Medulla oblongata (tissue), 1 donor: ENCODE data around the gene BPTF.
"Not testable (repeated sequence)": the region's sequence is repeated elsewhere in the genome, so short reads cannot be mapped to it uniquely, and the experiment has no call there.

Experiments
- DNase-seq: peaks from one replicate; pipeline ENCODE4 v3.0.0-alpha.2; 2015; ENCODE audit errors: extremely low spot score

Gene BPTF, protein sequence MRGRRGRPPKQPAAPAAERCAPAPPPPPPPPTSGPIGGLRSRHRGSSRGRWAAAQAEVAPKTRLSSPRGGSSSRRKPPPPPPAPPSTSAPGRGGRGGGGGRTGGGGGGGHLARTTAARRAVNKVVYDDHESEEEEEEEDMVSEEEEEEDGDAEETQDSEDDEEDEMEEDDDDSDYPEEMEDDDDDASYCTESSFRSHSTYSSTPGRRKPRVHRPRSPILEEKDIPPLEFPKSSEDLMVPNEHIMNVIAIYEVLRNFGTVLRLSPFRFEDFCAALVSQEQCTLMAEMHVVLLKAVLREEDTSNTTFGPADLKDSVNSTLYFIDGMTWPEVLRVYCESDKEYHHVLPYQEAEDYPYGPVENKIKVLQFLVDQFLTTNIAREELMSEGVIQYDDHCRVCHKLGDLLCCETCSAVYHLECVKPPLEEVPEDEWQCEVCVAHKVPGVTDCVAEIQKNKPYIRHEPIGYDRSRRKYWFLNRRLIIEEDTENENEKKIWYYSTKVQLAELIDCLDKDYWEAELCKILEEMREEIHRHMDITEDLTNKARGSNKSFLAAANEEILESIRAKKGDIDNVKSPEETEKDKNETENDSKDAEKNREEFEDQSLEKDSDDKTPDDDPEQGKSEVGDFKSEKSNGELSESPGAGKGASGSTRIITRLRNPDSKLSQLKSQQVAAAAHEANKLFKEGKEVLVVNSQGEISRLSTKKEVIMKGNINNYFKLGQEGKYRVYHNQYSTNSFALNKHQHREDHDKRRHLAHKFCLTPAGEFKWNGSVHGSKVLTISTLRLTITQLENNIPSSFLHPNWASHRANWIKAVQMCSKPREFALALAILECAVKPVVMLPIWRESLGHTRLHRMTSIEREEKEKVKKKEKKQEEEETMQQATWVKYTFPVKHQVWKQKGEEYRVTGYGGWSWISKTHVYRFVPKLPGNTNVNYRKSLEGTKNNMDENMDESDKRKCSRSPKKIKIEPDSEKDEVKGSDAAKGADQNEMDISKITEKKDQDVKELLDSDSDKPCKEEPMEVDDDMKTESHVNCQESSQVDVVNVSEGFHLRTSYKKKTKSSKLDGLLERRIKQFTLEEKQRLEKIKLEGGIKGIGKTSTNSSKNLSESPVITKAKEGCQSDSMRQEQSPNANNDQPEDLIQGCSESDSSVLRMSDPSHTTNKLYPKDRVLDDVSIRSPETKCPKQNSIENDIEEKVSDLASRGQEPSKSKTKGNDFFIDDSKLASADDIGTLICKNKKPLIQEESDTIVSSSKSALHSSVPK (N-terminal part only)

GRCh38 chr17:67824735-67825626, at the start of gene BPTF:
Gene BPTF (plus strand): TSS chr17:67825503. CDS start chr17:67825725, 222 bp downstream.
- peak; percentile 95 for DNase-seq

DNA sequence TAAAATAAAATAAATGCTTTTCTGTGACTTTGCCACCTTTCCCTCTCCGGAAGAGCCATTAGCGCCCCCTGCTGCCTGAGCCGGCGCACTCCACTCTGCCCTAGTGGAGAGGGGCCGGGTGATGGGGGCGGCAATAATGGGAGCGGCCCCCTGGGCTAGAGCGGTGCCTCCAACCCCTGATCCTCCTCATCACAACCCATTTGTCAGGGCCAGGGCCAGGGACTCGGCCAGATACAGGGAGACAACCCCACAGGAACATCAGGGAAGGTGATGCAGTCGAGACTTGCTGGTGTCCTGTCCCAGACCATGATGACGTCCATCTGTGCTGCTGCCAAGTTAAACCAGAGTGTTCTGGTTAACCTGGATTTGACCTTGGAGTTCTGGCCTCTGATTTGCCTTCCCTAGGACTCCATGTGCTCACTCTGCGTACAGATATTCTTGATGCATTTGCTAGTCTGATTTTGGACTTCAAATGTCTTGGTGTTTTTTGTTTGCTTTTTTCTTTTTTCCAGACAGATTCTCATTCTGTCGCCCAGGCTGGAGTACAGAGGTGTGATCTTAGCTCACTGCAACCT, 46.1 kb upstream of the BPTF start:
- DNase-seq: peak; percentile 10

GRCh38 chr17:67784364-67785121, 40.8 kb upstream of the BPTF start:
- DNase-seq: no peak

DNA sequence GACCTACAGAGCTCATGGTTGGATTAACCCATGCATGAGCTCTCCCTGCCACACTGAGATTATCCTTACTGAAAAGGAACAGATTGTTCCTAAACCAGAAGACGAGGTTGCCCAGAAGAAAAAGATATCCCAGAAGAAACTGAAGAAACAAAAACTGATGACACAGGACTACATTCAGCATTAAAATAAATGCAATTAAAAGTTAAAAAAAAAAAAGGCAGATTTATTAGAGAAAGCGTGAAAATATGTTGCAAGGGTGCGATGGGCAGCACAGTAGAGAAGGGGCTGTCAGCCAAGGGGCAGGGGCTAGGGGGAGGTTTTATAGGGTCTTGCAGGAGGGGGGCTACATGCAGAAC, 40.2 kb upstream of the BPTF start:
- DNase-seq: no peak

DNA sequence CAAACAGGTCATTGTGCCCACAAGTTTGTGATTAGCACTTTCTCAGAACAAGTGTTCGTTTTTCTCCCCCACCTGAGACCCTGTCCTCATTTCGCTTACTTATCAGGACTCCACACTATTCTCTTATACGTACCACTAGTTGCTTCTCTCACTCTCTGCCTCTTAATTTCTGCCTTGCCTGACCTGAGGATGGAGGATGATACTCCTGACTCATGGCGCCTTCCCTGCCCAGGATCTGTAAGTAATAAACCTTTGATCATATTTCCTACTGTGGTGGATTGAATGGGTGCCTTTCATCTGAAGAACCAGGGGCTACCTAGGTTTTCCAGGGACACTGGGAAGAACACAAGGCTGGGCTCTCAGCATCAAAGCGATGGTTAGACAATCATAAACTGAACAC, 39.8 kb upstream of the BPTF start:
- no peak for DNase-seq

DNA sequence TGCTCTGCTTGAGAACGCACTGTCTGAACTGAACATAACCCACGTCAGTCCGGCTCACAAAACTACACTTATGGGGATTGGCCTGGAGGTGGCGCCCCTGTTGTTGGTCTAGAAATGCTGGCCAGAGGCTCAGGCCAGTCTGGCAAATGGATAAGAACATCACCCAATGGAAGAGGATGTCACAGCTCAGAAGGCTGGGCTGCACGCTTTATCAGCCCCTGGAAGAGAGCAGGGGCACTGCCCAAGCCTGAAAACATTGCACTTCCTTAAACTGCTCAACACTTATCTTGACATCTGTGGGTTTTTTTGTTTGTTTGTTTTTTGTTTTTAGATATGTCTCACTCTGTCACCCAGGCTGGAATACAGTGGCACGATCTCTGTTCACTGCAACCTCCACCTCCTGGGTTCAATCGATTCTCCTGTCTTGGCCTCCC, 24.8 kb upstream of the BPTF start:
- peak; percentile 82 for DNase-seq

DNA sequence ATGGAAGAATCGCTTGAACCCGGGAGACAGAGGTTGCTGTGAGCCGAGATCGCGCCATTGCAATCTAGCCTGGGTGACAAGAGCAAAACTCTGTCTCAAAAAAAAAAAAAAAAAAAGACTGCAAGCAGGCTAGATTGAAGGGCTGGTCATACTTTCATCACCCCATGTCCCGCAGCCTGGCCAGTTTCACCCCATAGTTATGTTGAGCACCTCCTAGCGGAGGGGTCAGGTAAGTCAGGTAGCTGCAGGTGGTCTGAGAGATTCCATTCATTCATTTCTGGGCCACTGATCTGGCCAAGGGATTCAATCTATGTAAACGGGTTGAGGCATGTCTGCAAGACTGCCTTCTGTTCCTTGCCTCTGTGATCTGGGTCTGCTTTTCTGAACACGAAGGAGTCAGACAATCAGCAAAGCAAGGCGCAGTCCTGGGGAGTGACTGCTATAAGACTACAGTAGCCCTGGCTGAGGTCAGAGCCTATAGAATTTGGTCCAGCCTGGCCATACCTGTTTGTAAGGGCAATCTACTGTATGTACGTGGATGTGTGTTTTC, 23.6 kb upstream of the BPTF start:
- DNase-seq: no peak

DNA sequence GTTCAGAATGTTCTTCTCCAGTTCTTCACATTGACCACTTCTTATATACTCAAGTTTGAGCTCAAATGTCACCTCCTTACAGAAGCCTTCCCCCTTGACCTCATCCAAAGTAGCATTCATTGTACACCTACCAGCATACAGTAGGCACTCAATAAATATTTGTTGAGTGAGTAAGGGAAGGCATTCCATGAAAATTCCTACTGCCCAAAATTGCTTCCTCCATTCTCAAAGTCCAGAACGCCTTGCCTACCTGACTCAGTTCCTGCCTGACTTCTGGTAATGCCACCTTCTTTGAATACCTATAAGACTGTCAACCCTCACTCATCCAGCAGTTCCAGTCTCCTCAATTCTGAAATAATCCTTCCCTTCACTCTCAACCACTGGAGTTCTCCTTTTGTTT, 14.8 kb upstream of the BPTF start:
- DNase-seq: no peak

DNA sequence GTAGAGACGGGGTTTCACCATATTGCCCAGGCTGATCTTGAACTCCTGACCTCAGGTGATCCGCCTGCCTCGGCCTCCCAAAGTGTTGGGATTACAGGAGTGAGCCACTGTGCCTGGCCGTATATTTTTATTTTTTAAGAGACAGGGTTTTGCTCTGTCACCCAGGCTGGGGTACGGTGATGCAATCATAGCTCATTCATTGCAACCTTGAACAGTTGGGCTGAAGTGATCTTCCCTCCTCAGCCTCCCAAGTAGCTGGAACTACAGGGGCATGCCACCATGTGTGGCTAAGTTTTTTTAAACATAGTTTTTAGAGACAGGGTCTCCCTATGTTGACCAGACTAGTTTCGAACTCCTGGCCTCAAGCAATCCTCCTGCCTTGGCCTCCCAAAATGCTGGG, 12.9 kb upstream of the BPTF start:
- not testable (repeated sequence) for DNase-seq

DNA sequence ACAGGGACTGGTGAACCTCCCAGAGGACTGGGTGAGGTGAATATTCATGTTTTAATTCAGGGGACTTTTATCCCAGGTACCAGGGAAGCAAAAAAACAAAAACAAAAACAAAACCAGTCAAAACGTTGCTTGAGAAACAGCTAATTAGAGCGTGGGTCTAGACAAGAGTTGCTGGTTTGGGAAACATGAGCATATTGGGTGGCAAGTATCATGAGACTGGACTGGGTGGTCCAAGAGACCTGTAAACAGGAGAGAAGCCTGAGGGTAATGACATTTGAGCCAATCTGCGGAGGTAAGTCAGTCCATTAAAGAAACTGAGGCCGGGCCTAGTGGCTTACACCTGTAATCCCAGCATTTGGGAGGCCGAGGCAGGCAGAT, 11.5 kb upstream of the BPTF start:
- no peak for DNase-seq

GRCh38 chr17:67818110-67819002, 6.9 kb upstream of the BPTF start:
- DNase-seq: no peak

DNA sequence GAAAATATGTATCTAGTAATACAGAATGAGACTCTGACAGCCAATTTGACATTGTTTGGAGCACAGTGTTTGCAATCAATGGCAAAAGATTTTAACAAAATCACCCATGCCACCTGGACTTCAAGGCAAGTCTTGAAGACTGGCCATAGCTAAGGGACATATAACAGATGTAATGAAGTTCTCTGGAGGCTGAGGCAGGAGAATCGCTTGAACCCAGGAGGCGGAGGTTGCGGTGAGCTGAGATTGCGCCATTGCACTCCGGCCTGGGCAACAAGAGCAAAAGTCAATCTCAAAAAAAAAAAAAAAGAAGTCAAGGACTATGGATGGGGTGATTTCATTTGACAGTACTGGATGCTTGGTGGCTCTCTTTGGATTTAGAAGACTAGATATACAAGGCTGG, 5.6 kb upstream of the BPTF start:
- DNase-seq: no peak

DNA sequence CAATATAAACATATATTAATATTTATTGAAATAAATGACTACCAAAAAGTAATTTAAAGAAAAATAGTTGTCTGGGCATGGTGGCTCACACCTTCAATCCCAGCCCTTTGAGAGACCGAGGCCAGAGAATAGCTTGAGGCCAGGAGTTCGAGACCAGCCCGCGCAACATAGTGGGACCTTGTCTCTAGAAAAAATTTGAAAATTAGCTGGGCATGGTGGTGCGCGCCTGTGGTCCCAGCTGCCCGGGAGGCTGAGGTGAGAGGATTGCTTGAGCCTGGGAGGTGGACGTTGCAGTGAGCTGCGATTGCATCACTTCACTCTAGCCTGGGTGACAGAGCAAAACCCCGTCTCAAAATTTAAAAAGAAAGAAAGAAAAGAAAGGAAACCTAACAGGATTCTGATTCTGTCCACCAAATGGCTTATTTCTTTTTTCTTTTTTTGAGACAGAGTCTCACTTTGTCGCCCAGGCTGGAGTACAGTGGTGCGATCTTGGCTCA, 3.4 kb upstream of the BPTF start:
- DNase-seq: no peak

DNA sequence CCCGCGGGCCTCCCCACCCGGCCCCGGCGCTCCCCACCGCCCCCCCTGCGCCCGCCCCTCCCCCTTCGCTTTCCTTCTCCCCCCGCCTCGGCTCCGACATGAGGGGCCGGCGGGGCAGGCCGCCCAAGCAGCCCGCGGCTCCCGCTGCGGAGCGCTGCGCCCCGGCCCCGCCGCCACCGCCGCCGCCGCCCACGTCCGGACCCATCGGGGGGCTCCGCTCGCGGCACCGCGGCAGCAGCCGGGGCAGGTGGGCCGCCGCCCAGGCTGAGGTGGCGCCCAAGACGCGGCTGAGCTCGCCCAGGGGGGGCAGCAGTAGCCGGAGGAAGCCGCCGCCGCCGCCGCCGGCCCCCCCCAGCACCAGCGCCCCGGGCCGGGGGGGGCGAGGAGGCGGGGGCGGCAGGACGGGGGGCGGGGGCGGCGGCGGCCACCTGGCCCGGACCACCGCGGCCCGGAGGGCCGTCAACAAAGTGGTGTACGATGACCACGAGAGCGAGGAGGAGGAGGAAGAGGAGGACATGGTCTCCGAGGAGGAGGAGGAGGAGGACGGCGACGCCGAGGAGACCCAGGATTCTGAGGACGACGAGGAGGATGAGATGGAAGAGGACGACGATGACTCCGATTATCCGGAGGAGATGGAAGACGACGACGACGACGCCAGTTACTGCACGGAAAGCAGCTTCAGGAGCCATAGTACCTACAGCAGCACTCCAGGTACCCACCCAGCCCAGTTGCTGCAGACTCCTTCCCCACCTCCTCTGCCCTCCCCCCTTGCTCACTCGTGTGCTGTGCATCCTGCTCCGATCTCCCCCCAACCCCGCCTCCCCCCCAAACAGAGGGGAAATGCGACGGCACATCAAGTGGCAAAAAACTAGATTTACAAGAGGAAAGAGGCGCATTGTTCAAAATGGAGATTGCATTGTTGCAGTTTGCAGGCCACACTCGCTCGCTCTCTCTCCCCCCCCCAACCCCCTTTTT, 611 bp downstream of the BPTF start:
- peak; percentile 41 for DNase-seq

DNA sequence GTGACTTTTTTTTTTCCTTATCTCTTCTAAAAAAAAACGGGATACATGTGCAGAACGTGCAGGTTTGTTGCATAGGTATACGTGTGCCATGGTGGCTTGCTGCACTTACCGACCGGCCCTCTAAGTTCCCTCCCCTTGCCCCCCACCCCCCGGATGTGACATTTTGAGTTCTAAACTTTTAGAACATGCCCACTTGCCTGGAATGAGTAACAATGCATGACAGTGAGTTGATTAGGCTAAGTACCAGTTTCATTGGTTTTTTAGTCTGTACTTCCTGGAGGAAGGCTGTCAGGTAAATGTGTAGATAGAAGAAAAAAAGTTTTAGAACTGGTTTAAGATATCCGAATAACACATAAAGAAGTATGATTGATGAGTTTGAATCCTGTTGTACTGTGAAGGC, 4.0 kb downstream of the BPTF start:
- DNase-seq: no peak

GRCh38 chr17:67830440-67830839, 5.1 kb downstream of the BPTF start:
- DNase-seq: no peak

DNA sequence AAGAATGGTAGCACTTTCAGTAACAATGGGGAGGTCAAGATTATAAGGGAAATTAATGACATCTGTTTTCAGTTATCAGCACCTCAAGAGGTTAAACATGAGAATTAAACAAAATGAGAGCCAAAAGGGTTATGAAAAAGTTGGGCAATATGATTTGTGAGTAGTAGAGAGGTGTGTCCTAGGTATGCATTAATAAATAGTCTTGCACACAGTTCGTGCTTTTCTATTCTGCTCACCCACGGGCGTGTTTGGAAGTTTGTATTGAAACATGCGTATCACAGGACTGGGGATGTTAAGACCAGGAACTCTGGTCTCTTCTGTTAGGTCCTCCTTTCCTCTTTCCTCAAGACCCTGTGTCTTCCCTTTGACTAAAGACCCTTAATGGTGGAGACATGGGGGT, 6.0 kb downstream of the BPTF start:
- no peak for DNase-seq
